GM19324 (cell line): ENCODE data around the gene SUB1.

ENCODE experiments used
- ATAC-seq: cut with Tn5 transposase; IDR thresholded peaks from one replicate; pipeline ENCODE4 v1.9.1; 2021; ENCODE audit warnings: mild to moderate bottlenecking, moderate library complexity; ENCODE audit not compliant: unreplicated experiment, low FRiP score

SUB1 gene

GRCh38 chr5:32638309-32638708, 53.0 kb downstream of the SUB1 start:
- no peak for ATAC-seq

- no peak for ATAC-seq
Observed at GRCh38 chr5:32639943-32640342, 54.6 kb downstream of the SUB1 start.

- no peak for ATAC-seq
Observed at GRCh38 chr5:32642276-32643002, 57.1 kb downstream of the SUB1 start.

- no peak for ATAC-seq
Observed at GRCh38 chr5:32645246-32645645, 59.9 kb downstream of the SUB1 start.

GRCh38 chr5:32646061-32646969, 61.0 kb downstream of the SUB1 start:
- ATAC-seq, result no peak

GRCh38 chr5:32651088-32651487, 65.7 kb downstream of the SUB1 start:
- ATAC-seq, result no peak

- no peak for ATAC-seq
Observed at GRCh38 chr5:32651638-32652037, 66.3 kb downstream of the SUB1 start.
